AG04450 (cell line): ENCODE data around the gene ZFYVE28. TPM values are rescaled to one million over a fixed set of nuclear protein-coding genes. Genes with fewer than 3 reads are reported as not detected.

Experiments
- CTCF ChIA-PET: fragments of 300-600, 350-600 bp; formaldehyde crosslinking; extraction: SDS; loops from one replicate; lab custom pipeline; 2022; ENCODE audit warnings: antibody characterized with exemption, inconsistent platforms; lab: Charles Lee
- POLR2A ChIA-PET: fragments of 350-600 bp; formaldehyde crosslinking; extraction: SDS; loops from one replicate; lab custom pipeline; 2021; ENCODE audit warnings: antibody characterized with exemption, inconsistent platforms; lab: Yijun Ruan, JAX
- DNase-seq: peaks from one replicate; pipeline ENCODE4 v3.0.0-alpha.2; 2011; ENCODE audit warnings: low read depth, low spot score
- H3K27ac ChIP-seq: one replicate; pipeline ENCODE4 v1.5.1; 2012; ENCODE audit warnings: low read depth, low read length, control low read depth
- H3K27me3 ChIP-seq: one replicate; pipeline ENCODE4 v1.6.0; 2012; ENCODE audit warnings: low read length; ENCODE audit not compliant: control insufficient read depth, insufficient read depth
- H3K4me3 ChIP-seq: 2 replicates; pipeline ENCODE4 v1.5.1; 2011; ENCODE audit warnings: mild to moderate bottlenecking, low read depth, low read length, control low read depth
- H3K9me3 ChIP-seq: 2 replicates; pipeline ENCODE4 v1.5.1; 2012; ENCODE audit warnings: low read length; ENCODE audit not compliant: control insufficient read depth, insufficient read depth
- CTCF ChIP-seq: IDR thresholded peaks from 2 replicates; pipeline ENCODE4 v1.5.1; 2011; ENCODE audit warnings: low read depth, low read length, control low read depth, inconsistent platforms
- polyA plus RNA-seq: library from polyadenylated mRNA; depleted of rRNA; stranded (reverse); fragments of >200 nt; gene quantifications from 2 replicates; pipeline ENCODE4 v1.2.3, GENCODE V29; 2011

Gene ZFYVE28
- polyA plus RNA-seq, 1 experiment: 2.2 TPM

DNA sequence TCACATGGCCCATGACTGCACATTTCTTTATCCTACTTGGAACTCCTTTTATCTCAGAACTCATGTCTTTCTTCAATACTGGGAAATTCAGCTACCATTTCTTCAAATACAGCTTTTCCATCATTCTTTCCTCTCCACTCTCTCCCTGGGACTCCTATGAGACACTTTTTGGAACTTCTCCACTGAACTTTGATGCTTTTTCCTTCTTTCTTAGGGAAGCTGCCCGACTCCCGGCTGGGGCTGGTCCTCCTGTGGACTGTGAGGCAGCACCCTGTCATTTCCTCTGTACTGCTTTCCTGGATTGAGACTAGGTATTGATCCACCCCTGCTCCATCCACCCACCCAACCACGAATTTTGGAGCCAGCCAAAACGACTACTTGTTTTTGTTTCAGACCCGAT lies 40.0 kb downstream of the ZFYVE28 start:
- Histone ChIP-seq H3K27me3 (peaks cover 37% of the 10 kb centered on the region), H3K4me3 (no peak overlapping the region), H3K9me3 (peaks cover 7% of the 10 kb centered on the region; the same call in 1 of the 2 replicates), H3K27ac (no peak overlapping the region)
- no peak for TF ChIP-seq CTCF
- CTCF ChIA-PET: no interaction called here
- POLR2A ChIA-PET: no interaction called here
- no peak for DNase-seq

- ChIA-PET CTCF (no interaction called here), POLR2A (no interaction called here)
- Histone ChIP-seq H3K27ac (no peak overlapping the region), H3K4me3 (no peak overlapping the region), H3K27me3 (peaks cover 42% of the 10 kb centered on the region), H3K9me3 (peaks cover 7% of the 10 kb centered on the region; the same call in 1 of the 2 replicates)
- DNase-seq: no peak
- TF ChIP-seq CTCF: no peak
Observed at GRCh38 chr4:2377241-2377640, 41.2 kb downstream of the ZFYVE28 start.

DNA sequence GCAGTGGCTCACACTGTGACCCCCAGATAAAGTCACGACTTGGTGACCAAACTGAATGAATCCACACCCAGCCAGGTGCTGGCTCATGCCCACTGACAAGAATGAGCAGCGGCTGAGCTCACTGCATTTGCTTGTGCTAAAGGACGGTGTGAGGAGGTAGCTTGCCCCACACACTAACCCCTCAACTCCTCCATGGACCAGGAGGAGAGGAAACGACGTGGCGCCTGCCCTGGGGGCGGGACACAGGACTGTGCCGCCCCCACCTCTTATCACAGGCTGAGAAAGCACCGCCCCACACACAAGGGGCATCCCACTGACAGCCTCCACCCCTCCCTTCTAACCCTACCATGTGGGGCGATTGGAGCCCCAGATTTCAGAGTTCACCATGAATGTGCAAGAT lies 43.0 kb downstream of the ZFYVE28 start:
- Histone ChIP-seq H3K9me3 (no peaks in the 10 kb centered on the region; the same call in 1 of the 2 replicates), H3K4me3 (no peak overlapping the region), H3K27ac (no peak overlapping the region), H3K27me3 (peaks cover 46% of the 10 kb centered on the region)
- TF ChIP-seq CTCF: no peak
- ChIA-PET CTCF (no interaction called here), POLR2A (interaction anchor here (1.0 kb wide), 1 partner anchor 113 kb away, joined by 3 read pairs; the partner anchor contains the start of gene MXD4)
- no peak for DNase-seq

- CTCF ChIA-PET: no interaction called here
- Histone ChIP-seq H3K9me3 (peaks cover 7% of the 10 kb centered on the region), H3K4me3 (no peak overlapping the region), H3K27me3 (peaks cover 36% of the 10 kb centered on the region), H3K27ac (no peak overlapping the region)
- POLR2A ChIA-PET: no interaction called here
- no peak for DNase-seq
- no peak for TF ChIP-seq CTCF
Observed at GRCh38 chr4:2373532-2373931, 44.9 kb downstream of the ZFYVE28 start.

DNA sequence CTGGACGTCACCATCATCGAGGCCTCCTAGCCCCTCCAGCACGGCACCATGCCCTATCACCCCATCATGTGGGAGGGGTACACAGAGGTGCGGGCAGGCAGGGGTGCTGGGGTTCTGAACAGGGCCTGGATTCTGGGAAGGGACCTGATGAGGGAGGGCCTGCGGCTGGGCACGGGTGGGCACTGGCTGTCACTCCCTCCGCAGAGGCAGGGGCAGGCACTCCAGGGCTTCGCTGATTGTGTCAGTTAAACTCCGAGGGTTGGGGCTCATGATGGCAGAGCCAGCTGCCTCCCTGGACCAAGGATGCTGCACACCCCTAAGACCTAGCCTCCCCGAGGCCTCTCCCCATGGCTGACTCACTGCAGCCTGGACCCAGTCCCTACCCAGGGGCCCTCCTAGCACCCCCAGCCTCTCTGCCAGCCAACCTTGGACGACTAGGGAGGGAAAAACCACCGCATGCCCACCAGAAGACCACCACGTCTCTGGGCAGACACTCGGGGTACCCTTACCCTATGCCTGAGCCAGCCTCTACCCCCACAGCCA lies 45.9 kb downstream of the ZFYVE28 start:
- no peak overlapping the region for H3K27ac ChIP-seq
- ChIA-PET POLR2A (no interaction called here), CTCF (no interaction called here)
- peaks cover 40% of the 10 kb centered on the region for H3K27me3 ChIP-seq
- H3K9me3 ChIP-seq: peaks cover 8% of the 10 kb centered on the region
- DNase-seq: no peak
- H3K4me3 ChIP-seq: no peak overlapping the region
- no peak for TF ChIP-seq CTCF
